ENCODE measurements around the gene SH3GL3.

Gene SH3GL3

GRCh38 chr15:83571820-83572707 is 124.9 kb downstream of the SH3GL3 start:
- no peak for DNase-seq

GRCh38 chr15:83574345-83574744 is 127.2 kb downstream of the SH3GL3 start:
- no peak for DNase-seq

GRCh38 chr15:83578691-83579090 is 131.6 kb downstream of the SH3GL3 start:
- DNase-seq, result no peak

- no peak for DNase-seq
Measured at GRCh38 chr15:83581381-83581780, 134.2 kb downstream of the SH3GL3 start.

- DNase-seq, result no peak
Measured at GRCh38 chr15:83582381-83582780, 135.2 kb downstream of the SH3GL3 start.

GRCh38 chr15:83585601-83586335 is 138.6 kb downstream of the SH3GL3 start:
- DNase-seq, result no peak

- DNase-seq, result no peak
Measured at GRCh38 chr15:83587091-83587490, 139.9 kb downstream of the SH3GL3 start.

DNA sequence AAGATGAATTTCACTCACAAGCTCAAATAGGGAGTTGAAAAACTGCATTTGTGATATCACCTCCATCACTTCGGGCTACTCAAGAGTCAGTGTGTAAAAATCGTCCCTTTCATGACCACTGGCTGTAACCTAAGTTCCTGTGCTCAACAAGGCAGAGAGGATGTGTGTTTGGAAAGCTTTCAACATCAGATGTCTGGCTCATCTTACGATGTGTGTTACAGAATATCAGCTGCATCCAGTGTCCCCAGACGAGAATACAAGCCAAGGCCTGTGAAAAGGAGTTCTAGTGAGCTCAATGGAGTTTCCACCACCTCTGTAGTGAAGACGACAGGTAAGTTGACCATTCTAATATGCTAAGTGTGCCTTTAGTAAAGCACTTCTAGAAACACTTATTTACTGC is 141.3 kb downstream of the SH3GL3 start:
- no peak for DNase-seq

DNA sequence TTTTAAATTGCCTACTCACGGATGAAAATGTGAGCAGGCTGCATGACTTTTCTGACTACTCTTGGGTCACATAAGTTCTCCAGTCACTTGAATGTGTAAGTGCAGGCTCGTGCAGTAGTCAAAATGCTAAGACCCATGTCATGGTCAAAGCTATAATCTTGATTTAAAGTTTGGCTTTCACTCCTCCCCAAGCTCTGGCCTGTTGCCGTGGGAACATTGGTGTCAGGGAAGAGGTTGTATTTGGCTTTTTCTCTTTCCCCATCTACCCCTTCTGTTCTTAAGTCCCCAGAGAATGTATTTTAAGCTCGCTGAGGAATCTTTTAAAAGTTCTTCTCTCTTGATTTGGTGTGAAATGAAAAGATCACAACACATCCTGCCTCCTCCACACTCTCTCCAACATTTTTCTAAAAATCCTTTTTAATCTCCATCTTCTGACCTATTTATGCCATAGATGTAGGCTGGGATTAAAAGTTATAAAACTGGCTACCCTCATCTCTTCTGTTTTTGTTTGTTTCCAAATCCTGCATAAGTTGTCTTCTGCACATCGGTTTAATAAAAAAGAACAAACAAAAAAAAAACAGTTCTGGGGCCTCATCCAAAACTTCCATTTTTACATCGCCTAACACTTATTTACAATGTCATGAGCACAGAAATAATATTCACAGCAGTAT is 145.4 kb downstream of the SH3GL3 start:
- DNase-seq, result no peak

GRCh38 chr15:83595191-83595590 is 148.1 kb downstream of the SH3GL3 start:
- no peak for DNase-seq

GRCh38 chr15:83598031-83598430 is 150.9 kb downstream of the SH3GL3 start:
- no peak for DNase-seq

DNA sequence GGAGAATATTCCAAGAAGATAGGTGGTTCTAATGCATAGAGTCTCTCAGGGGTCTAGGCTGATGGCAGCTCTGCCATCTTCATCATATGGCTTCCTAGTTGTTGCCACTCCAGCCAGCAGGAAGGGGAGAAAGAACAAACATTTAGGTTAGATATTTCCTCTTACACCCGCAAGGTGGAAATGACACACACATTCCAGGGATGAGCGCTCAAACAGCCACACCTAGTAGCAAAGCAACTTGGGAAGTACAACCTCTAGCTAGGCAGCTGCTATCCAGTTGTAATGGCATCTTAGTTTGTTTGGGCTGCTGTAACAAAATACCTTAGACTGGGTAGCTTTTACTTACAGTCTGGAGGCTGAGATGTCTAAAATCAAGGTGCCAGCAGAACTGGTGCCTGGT is 154.9 kb downstream of the SH3GL3 start:
- DNase-seq, result no peak

DNA sequence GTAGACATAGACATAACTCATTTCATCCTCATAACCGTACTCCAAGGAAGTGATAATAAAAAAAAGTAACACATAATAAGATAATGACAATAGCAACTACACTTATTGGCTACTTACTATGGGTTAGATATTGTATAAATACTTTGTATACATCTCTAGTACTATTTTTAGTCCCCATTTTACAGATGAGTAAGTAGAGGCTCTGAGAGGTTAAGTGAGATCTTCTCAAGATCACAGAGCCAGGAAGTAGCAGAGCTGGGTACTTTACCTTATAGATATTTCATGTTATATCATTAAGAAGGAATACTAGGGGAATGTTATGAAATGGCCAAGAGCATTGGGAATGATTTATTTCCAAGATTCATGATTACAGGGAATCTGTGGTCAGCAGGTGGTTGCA is 157.4 kb downstream of the SH3GL3 start:
- DNase-seq, result no peak

DNA sequence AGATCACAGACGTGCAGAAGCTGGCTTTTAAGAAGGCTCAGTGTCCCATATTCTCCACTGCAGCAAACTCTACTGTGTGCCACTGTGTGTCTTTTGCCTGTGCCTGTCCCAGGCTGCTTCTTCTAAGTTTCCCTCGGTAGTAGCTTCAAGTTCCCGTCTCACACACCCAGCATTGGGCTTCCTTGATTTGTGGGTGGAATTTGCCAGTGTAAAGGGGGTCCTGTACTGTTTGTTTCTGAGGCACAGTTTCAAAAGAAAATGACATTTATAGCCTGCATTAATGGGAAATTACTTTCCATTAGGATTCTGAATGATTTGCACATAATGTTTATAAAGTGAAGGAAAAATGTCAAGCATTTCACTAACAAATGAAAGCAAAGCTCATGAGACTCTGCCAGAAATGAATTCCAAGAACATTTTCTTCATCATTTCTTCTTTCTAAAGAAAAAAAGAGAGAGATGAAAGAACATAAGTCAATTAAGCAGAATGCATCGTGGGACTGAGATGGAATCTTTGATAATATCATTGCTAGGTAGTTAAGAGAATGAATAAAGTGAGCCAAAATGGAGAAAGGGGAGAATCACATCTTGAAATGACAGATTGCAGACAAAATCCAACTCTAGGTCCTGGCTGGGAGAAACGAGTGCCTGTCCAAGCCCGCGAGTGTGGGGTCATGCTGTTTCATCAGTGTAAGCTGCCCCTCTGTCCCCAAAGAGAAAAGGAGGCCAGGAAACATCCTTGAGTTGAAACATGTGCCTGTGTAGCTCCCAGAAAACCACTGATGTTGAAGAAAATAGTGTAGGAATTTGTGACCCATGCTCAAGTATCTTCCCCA is 158.2 kb downstream of the SH3GL3 start:
- DNase-seq, result no peak

DNA sequence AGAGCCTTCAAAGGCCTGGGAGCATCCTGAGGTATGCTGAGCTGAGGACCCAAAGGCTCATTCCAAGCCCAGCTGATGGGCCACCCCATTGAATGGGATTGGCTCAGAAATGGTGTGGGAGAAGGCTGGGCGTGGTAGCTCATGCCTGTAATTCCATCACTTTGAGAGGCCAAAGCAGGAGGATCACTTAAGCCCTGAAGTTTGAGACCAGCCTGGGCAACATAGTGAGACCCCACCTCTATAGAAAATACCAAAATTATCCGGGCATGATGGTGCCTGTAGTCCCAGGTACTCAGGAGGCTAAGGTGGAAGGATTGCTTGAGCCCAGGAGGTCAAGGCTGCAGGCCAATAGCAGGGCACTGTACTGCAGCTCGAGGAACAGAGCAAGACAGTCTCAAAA is 163.0 kb downstream of the SH3GL3 start:
- DNase-seq, result no peak

DNA sequence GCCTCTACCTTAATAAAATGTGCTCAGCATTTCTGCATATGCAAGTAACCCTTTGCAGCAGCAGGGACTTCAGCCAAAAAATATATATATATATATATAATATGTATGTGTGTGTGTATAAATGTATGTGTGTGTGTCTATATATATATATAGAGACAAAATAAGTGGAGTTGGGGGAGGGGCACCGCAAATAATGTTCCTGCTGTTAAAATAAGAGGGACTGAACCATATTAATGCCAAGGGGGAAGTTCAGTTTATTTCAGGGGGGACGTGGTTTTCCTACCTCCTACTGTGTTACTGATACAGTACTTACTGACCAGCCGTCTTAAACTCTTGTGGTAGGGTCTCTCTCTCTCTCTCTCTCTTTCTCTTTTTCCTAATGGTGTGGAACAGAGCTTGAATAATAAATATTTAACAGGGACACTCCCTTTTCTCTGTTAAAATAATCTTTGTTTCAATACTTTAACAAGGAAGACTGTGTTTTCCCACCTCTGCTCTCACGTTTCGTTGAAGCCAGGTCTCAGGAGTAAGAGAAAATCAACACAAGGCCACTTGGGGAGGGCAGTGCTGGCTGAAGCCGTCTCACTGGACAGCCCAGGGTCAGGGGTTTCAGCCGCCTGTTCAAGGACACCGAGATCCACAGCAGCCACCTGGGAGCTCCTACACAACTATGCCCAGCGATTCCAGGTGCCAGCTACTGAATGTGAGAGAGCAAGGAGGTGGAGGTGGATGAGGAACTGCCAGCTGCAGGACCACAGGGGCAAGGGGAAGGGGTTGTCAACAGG is 164.0 kb downstream of the SH3GL3 start:
- no peak for DNase-seq

GRCh38 chr15:83612226-83612625 is 165.1 kb downstream of the SH3GL3 start:
- no peak for DNase-seq

DNA sequence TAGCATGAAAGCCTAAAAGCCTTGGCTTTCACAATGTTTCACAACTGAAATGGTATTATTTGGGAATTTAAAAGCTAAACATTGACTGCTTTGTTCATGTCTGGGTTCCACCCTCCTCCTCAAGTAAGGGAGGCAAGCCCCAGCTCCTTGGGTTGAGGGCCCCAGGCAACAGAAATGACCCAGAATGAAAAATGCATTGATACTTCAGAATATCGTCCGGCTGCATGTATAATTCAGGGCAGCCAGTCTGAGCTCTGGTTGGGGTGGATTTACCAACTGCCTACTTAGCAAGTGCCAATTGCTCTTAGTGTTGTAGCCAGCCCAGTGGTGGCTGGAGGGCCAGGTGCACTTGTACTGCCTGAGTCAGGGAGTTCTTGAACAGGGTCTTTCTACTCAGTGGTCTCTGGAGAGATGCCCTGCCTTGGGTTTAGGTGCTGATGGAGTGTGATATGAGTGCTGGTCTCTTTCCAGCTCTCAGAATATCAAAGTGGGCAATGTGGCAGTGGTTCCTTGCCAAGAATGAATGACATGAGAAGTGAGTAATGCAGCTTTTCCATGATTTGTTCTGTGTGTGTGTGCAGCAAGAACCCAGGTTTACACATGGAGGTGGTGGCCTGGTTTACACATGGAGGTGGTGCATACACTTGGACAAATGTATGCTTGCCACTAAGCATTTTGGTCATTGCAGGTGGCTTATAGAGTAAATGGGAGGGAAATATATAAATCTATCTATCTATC is 165.9 kb downstream of the SH3GL3 start:
- DNase-seq, result no peak

- no peak for DNase-seq
Measured at GRCh38 chr15:83613714-83614113, 166.6 kb downstream of the SH3GL3 start.

DNA sequence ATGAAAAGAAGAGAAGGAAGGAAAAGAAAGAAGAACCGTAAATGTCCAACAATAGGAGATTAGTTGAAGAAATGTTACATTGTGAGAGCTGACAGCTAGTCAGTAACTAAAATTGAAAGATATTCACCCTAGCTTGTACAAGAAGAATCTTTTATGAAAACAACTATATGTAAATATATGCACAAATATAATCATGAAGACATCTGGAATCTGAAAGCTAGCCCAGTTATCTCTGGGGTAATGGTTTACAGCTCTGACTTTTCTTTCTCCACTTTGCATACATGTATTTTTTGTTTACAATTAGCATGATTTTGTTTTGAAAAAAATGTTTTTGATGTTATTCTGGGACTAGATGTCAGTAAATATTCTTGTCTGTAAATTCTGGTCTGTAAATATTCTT is 169.7 kb downstream of the SH3GL3 start:
- DNase-seq, result no peak

GRCh38 chr15:83626171-83626802 is 179.1 kb downstream of the SH3GL3 start:
- no peak for DNase-seq

Measured in NCI-H1092 treated with DMSO at 0.1 percent for 48 hours (cell line).